Gastroesophageal sphincter (tissue), 3 donors: ENCODE results near the gene KCNG1.

Experiments used
- CTCF ChIP-seq, 4 experiments: fragments of 200-600 bp in 2 of 4; fragments of 450-650 bp in 2 of 4; sonication (generic) in 1 of 4; IDR thresholded peaks; one replicate each; pipeline ENCODE4 v1.5.1; 2017 to 2019; ENCODE audit warnings: antibody characterized with exemption in 4 of 4, mild to moderate bottlenecking in 2 of 4, moderate library complexity in 2 of 4
- EP300 ChIP-seq: sonication (generic); formaldehyde crosslinking; IDR thresholded peaks from one replicate; pipeline ENCODE4 v1.6.1; 2017; ENCODE audit warnings: antibody characterized with exemption, mild to moderate bottlenecking
- POLR2A ChIP-seq, 2 donors: fragments of 450-650 bp; IDR thresholded peaks; one replicate each; pipeline ENCODE4 v1.6.1; 2017; ENCODE audit warnings: antibody characterized with exemption in 2 of 2, mild to moderate bottlenecking in 2 of 2, moderate library complexity in 1 of 2
- POLR2AphosphoS5 ChIP-seq: sonication (generic); formaldehyde crosslinking; IDR thresholded peaks from one replicate; pipeline ENCODE4 v1.6.1; 2017; ENCODE audit warnings: antibody characterized with exemption

GRCh38 chr20:50993876-50994275 lies 29.0 kb downstream of the KCNG1 start:
- no peak for TF ChIP-seq CTCF (IDR thresholded peaks at IDR 0.05)
- TF ChIP-seq POLR2A (IDR thresholded peaks at IDR 0.05), result no peak
- no peak for TF ChIP-seq POLR2AphosphoS5
- TF ChIP-seq EP300, result no peak
